Suprapubic skin (tissue), 4 donors: ENCODE measurements around the gene ATP5IF1. TPM values are rescaled to one million over a fixed set of nuclear protein-coding genes. Genes with fewer than 3 reads are reported as not detected.
A peak's percentile ranks its signal among the peaks of the same experiment; 100 is the strongest.

Experiments
- DNase-seq, 2 donors: peaks; one replicate each; pipeline ENCODE4 v3.0.0-alpha.2; 2019; ENCODE audit warnings: low spot score in 2 of 2
- H3K27ac ChIP-seq: fragments of 200-600 bp; sonication (generic); one replicate; pipeline ENCODE4 v1.5.1; 2019
- H3K27me3 ChIP-seq: fragments of 200-600 bp; sonication (generic); one replicate; pipeline ENCODE4 v1.5.1; 2019
- H3K36me3 ChIP-seq: fragments of 200-600 bp; sonication (generic); one replicate; pipeline ENCODE4 v1.5.1; 2019
- H3K4me1 ChIP-seq: fragments of 200-600 bp; sonication (generic); one replicate; pipeline ENCODE4 v1.5.1; 2019
- H3K4me3 ChIP-seq: fragments of 200-600 bp; sonication (generic); one replicate; pipeline ENCODE4 v1.5.1; 2019; ENCODE audit warnings: mild to moderate bottlenecking
- H3K9me3 ChIP-seq: fragments of 200-600 bp; sonication (generic); one replicate; pipeline ENCODE4 v1.5.1; 2019
- CTCF ChIP-seq, 2 donors: fragments of 200-600 bp in 1 of 2; fragments of 450-650 bp in 1 of 2; sonication (generic) in 1 of 2; IDR thresholded peaks; one replicate each; pipeline ENCODE4 v1.5.1; 2016 to 2019; ENCODE audit warnings: antibody characterized with exemption in 2 of 2, mild to moderate bottlenecking in 1 of 2, moderate library complexity in 1 of 2
- EP300 ChIP-seq: sonication (generic); formaldehyde crosslinking; IDR thresholded peaks from one replicate; pipeline ENCODE4 v1.6.1; 2017; ENCODE audit warnings: antibody characterized with exemption
- POLR2A ChIP-seq, 2 donors: fragments of 450-650 bp; IDR thresholded peaks; one replicate each; pipeline ENCODE4 v1.6.1; 2017; ENCODE audit warnings: antibody characterized with exemption in 2 of 2, mild to moderate bottlenecking in 2 of 2, moderate library complexity in 2 of 2
- POLR2AphosphoS5 ChIP-seq, 3 donors: sonication (generic); formaldehyde crosslinking; IDR thresholded peaks; one replicate each; pipeline ENCODE4 v1.6.1; 2017; ENCODE audit warnings: antibody characterized with exemption in 3 of 3
- WGBS: methylation state at CpG from one replicate; pipeline ENCODE4 v1.1.5; 2018; 5-methylcytosine and 5-hydroxymethylcytosine counted together
- total RNA-seq, 4 donors: library from RNA; depleted of rRNA; stranded (reverse); fragments of >200 nt; gene quantifications; one replicate each; pipeline ENCODE4 v1.1.0, GENCODE V29; 2016

The ATP5IF1 gene
- total RNA-seq, 4 donors from 2014 or later, result 195 to 277 (median 229) TPM

- WGBS, result 11% methylated on average over 20 of the region's 20 CpGs
These were observed 865 bp downstream of the ATP5IF1 start for GRCh38 chr1:28236656-28237322.

DNA sequence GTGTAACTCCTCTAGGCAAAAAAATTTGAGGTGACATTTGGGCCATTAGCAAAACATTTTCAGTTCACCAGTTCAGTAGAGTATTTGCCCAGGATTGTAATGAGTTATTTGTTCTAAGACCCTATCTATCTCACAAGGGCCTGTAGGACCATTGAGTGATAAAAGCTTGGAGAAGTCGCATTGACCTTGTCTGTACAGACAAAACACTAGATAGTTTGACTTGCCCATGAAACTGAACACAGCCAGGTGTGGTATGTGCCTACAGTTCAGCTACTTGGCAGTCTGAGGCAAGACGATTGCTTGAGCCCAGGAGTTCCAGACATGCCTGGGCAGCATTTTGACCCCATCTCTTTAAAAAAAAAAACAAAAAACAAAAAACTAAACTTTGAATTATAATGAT, 3.1 kb downstream of the ATP5IF1 start:
- peaks cover 42% of the 10 kb centered on the region for H3K4me1 ChIP-seq
- H3K4me3 ChIP-seq, result no peak overlapping the region
- H3K27ac ChIP-seq, result no peak overlapping the region
- TF ChIP-seq EP300, result no peak
- no peak for TF ChIP-seq POLR2A (IDR thresholded peaks at IDR 0.05)
- TF ChIP-seq POLR2AphosphoS5 (IDR thresholded peaks at IDR 0.05), result no peak
- no peak for TF ChIP-seq CTCF (IDR thresholded peaks at IDR 0.05)
- WGBS, result 39% methylated on average over 2 of the region's 2 CpGs
- no peak for DNase-seq
- H3K9me3 ChIP-seq, result no peaks in the 10 kb centered on the region
- no peaks in the 10 kb centered on the region for H3K27me3 ChIP-seq
- H3K36me3 ChIP-seq, result no peaks in the 10 kb centered on the region

More at GRCh38 chr1:28236656-28237322, 865 bp downstream of the ATP5IF1 start:
- Histone ChIP-seq H3K4me3 (peak overlapping the region; percentile 89), H3K27me3 (no peaks in the 10 kb centered on the region), H3K36me3 (no peaks in the 10 kb centered on the region), H3K27ac (peak overlapping the region; percentile 86), H3K9me3 (no peaks in the 10 kb centered on the region), H3K4me1 (peaks cover 40% of the 10 kb centered on the region)
- no peak for TF ChIP-seq POLR2A (IDR thresholded peaks at IDR 0.05)
- no peak for TF ChIP-seq POLR2AphosphoS5 (IDR thresholded peaks at IDR 0.05)
- no peak for TF ChIP-seq CTCF (IDR thresholded peaks at IDR 0.05)
- no peak for TF ChIP-seq EP300
- DNase-seq, result no peak

DNA sequence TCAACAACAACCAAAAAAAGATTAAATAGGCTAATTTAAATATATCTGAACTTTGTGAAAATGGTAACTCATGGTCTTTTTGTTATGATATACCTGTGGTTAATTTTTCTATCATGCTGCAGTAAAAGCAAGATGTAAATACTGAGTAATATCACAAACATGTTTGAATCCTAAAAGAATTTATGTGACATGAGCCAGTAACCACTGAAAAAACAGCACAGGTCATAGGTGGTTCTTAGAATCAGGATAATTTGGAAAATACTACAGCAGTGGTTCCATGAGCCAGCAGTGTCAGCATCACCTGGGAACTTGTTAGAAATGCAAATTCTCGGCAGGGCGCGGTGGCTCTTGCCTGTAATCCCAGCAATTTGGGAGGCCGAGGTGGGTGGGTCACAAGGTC, 4.1 kb downstream of the ATP5IF1 start:
- Histone ChIP-seq H3K27ac (no peak overlapping the region), H3K9me3 (no peaks in the 10 kb centered on the region), H3K27me3 (no peaks in the 10 kb centered on the region), H3K4me1 (peaks cover 41% of the 10 kb centered on the region), H3K4me3 (no peak overlapping the region), H3K36me3 (no peaks in the 10 kb centered on the region)
- no peak for DNase-seq
- no peak for TF ChIP-seq POLR2A (IDR thresholded peaks at IDR 0.05)
- no peak for TF ChIP-seq CTCF (IDR thresholded peaks at IDR 0.05)
- no peak for TF ChIP-seq POLR2AphosphoS5 (IDR thresholded peaks at IDR 0.05)
- TF ChIP-seq EP300, result no peak
- 88% methylated on average over 4 of the region's 4 CpGs for WGBS

- no peak for TF ChIP-seq CTCF (IDR thresholded peaks at IDR 0.05)
- no peak for TF ChIP-seq POLR2A (IDR thresholded peaks at IDR 0.05)
- TF ChIP-seq POLR2AphosphoS5 (IDR thresholded peaks at IDR 0.05), result no peak
- TF ChIP-seq EP300, result no peak
- H3K9me3 ChIP-seq, result no peaks in the 10 kb centered on the region
- no peaks in the 10 kb centered on the region for H3K36me3 ChIP-seq
- H3K4me1 ChIP-seq, result peaks cover 48% of the 10 kb centered on the region
- H3K27me3 ChIP-seq, result no peaks in the 10 kb centered on the region
- H3K27ac ChIP-seq, result peak overlapping the region; percentile 7
- no peak overlapping the region for H3K4me3 ChIP-seq
- 73% methylated on average over 10 of the region's 10 CpGs for WGBS
- DNase-seq, result no peak
These were observed 5.8 kb downstream of the ATP5IF1 start for GRCh38 chr1:28241638-28242241.

DNA sequence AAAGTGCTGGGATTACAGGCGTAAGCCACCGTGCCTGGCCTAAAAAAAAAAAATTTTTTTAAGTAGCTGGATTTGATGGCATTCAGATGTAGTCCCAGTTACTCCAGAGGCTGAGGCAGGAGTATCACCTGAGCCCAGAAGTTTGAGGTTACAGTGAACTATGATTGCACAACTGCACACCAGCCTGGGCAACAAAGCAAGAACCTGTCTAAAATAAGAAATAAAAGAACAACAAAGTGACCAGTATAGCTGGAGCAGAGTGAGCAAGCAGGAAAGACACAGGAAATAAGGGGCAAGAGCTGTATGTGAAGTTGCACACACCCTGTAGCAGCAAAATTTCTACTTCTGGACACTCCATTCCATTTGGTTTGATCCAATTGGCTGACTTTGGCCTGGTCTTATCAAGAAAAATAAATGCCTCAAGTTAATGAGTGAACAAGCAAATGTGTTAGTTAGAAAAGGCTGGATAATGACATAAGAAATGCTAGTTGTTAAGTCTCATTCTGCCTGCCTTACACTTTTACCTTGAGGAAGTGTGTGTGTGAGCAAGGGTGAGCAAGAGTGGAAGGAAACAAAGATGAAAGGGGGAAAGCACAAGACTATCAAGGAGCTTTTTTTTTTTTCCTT, 7.9 kb downstream of the ATP5IF1 start:
- H3K27ac ChIP-seq, result no peak overlapping the region
- TF ChIP-seq POLR2AphosphoS5 (IDR thresholded peaks at IDR 0.05) (no peak), CTCF (IDR thresholded peaks at IDR 0.05) (no peak), EP300 (no peak), POLR2A (IDR thresholded peaks at IDR 0.05) (no peak)
- H3K4me1 ChIP-seq, result peaks cover 46% of the 10 kb centered on the region
- WGBS, result 71% methylated on average over 2 of the region's 2 CpGs
- H3K4me3 ChIP-seq, result no peak overlapping the region
- H3K9me3 ChIP-seq, result no peaks in the 10 kb centered on the region
- H3K36me3 ChIP-seq, result no peaks in the 10 kb centered on the region
- H3K27me3 ChIP-seq, result no peaks in the 10 kb centered on the region
- DNase-seq, result no peak
